Mononuclear cell (primary cell): Measurements from ENCODE around the gene DDX27. TPM values are rescaled to one million over a fixed set of nuclear protein-coding genes. Genes with fewer than 3 reads are reported as not detected.

Experiments
- H3K27me3 ChIP-seq: 2 replicates; pipeline ENCODE4 v1.6.0; 2011; ENCODE audit warnings: low read length, control low read depth; ENCODE audit not compliant: insufficient read depth
- H3K4me1 ChIP-seq: 2 replicates; pipeline ENCODE4 v1.5.1; 2011; ENCODE audit warnings: mild to moderate bottlenecking, low read length, control low read depth; ENCODE audit not compliant: insufficient read depth
- H3K4me3 ChIP-seq: 2 replicates; pipeline ENCODE4 v1.5.1; 2011; ENCODE audit warnings: mild to moderate bottlenecking, low read length, moderate library complexity
- H3K9me3 ChIP-seq: 2 replicates; pipeline ENCODE4 v1.5.1; 2011; ENCODE audit warnings: low read depth, mild to moderate bottlenecking, control low read depth, low read length
- total RNA-seq: library from RNA; depleted of rRNA; stranded (reverse); fragments of >200 nt; gene quantifications from one replicate; pipeline ENCODE4 v1.2.3, GENCODE V29; 2012

The DDX27 gene
- total RNA-seq, 1 donor: 71.5 TPM

GRCh38 chr20:49252556-49253350, 33.5 kb downstream of the DDX27 start:
- no peak overlapping the region for H3K4me3 ChIP-seq
- H3K9me3 ChIP-seq: no peaks in the 10 kb centered on the region
- H3K27me3 ChIP-seq: no peaks in the 10 kb centered on the region
- H3K4me1 ChIP-seq: no peaks in the 10 kb centered on the region

- Histone ChIP-seq H3K9me3 (no peaks in the 10 kb centered on the region), H3K4me3 (no peak overlapping the region), H3K27me3 (no peaks in the 10 kb centered on the region), H3K4me1 (no peaks in the 10 kb centered on the region)
Observed at GRCh38 chr20:49256261-49256660, 37.0 kb downstream of the DDX27 start.

DNA sequence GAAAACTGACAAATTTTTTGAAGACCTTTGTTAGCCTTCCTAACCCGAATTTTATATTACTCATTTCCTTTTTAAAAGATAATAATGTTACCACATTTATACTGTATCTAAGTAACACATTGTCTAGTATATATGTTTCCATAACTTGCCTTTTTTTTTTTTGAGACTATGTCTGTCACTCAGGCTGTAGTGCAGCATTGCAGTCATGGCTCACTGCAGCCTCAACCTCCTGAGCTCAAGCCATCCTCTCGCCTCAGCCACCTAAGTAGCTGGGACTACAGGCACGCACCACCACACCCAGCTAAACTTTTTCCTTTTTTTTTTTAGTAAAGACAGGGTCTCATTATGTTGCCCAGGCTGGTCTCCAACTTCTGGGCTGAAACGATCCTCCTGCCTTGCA, 40.1 kb downstream of the DDX27 start:
- Histone ChIP-seq H3K9me3 (no peaks in the 10 kb centered on the region), H3K4me3 (no peak overlapping the region), H3K27me3 (no peaks in the 10 kb centered on the region), H3K4me1 (no peaks in the 10 kb centered on the region)

GRCh38 chr20:49259799-49260198, 40.6 kb downstream of the DDX27 start:
- H3K4me3 ChIP-seq: no peak overlapping the region
- no peaks in the 10 kb centered on the region for H3K27me3 ChIP-seq
- no peaks in the 10 kb centered on the region for H3K4me1 ChIP-seq
- H3K9me3 ChIP-seq: no peaks in the 10 kb centered on the region

- no peaks in the 10 kb centered on the region for H3K27me3 ChIP-seq
- H3K4me3 ChIP-seq: no peak overlapping the region
- no peaks in the 10 kb centered on the region for H3K4me1 ChIP-seq
- H3K9me3 ChIP-seq: no peaks in the 10 kb centered on the region
Observed at GRCh38 chr20:49260218-49260617, 41.0 kb downstream of the DDX27 start.

- Histone ChIP-seq H3K27me3 (no peaks in the 10 kb centered on the region), H3K4me1 (peaks cover 5% of the 10 kb centered on the region), H3K9me3 (no peaks in the 10 kb centered on the region), H3K4me3 (no peak overlapping the region)
Observed at GRCh38 chr20:49261173-49261572, 42.0 kb downstream of the DDX27 start.

DNA sequence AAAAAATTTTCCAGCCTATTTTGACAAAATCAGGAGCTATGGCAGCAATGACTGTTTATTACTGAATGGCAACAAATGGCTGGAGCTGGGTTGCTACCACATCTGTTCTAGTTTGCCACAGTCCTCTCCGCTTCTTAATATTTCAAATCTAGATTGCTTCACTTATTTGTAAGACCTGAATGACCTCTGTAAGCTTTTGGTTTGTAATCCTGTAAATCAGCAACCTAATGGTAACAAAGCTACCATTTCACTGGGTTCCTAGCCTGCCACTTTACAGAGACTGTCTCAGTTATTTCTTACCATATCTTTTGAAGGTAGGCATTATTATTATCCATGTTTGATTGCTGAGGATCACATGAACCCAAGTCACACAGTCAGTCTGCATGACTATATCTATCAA, 43.2 kb downstream of the DDX27 start:
- no peaks in the 10 kb centered on the region for H3K9me3 ChIP-seq
- no peak overlapping the region for H3K4me3 ChIP-seq
- peaks cover 13% of the 10 kb centered on the region for H3K4me1 ChIP-seq
- no peaks in the 10 kb centered on the region for H3K27me3 ChIP-seq

DNA sequence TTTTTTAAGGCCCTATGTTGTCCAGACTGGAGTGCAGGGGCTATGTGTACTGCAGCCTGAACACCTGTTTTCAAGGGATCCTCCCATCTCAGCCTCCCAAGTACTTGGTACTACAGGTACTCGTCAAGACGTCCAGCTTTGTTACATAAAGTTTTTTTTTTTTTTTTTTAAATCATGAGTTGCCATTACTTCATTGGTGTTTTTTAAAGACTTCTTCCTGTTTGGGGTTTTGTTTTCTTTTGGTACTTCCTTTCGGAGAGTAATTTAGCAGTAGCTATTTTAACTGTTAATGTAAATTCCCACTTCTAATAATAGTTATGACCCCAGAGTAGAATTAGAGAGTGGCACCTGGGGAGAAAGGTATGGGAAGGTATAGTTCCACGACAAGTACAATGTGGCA, 48.1 kb downstream of the DDX27 start:
- no peak overlapping the region for H3K4me3 ChIP-seq
- no peaks in the 10 kb centered on the region for H3K27me3 ChIP-seq
- H3K4me1 ChIP-seq: peaks cover 45% of the 10 kb centered on the region
- H3K9me3 ChIP-seq: no peaks in the 10 kb centered on the region

GRCh38 chr20:49268600-49269365, 49.6 kb downstream of the DDX27 start:
- Histone ChIP-seq H3K4me1 (peaks cover 54% of the 10 kb centered on the region), H3K4me3 (no peak overlapping the region), H3K9me3 (no peaks in the 10 kb centered on the region), H3K27me3 (no peaks in the 10 kb centered on the region)

GRCh38 chr20:49270177-49270576, 51.0 kb downstream of the DDX27 start:
- no peak overlapping the region for H3K4me3 ChIP-seq
- H3K27me3 ChIP-seq: no peaks in the 10 kb centered on the region
- H3K9me3 ChIP-seq: no peaks in the 10 kb centered on the region
- H3K4me1 ChIP-seq: peaks cover 55% of the 10 kb centered on the region

- H3K4me1 ChIP-seq: peaks cover 60% of the 10 kb centered on the region
- H3K9me3 ChIP-seq: no peaks in the 10 kb centered on the region
- H3K27me3 ChIP-seq: no peaks in the 10 kb centered on the region
- no peak overlapping the region for H3K4me3 ChIP-seq
Observed at GRCh38 chr20:49270736-49271135, 51.5 kb downstream of the DDX27 start.

DNA sequence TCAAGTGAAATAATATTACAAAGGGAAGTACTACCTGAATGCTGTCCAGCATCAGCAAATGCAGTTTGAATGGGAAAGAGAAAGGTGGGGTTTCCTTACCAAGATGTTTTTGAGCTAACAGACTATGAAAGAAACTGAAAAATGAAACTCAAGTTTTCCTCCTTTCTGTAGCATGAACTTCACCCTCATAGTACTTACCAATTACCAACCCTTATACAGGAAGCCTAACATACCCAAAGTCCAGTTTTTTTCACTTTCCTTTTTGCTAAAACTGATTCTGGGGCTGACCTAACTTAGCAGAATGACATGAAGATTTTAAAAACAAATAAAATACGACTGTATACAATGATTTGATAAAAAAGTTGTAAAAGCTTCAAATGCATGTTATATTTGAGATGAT, 53.4 kb downstream of the DDX27 start:
- H3K9me3 ChIP-seq: no peaks in the 10 kb centered on the region
- no peak overlapping the region for H3K4me3 ChIP-seq
- H3K4me1 ChIP-seq: peaks cover 61% of the 10 kb centered on the region

GRCh38 chr20:49273696-49274277, 54.6 kb downstream of the DDX27 start:
- Histone ChIP-seq H3K4me3 (no peak overlapping the region), H3K27me3 (no peaks in the 10 kb centered on the region), H3K4me1 (peaks cover 52% of the 10 kb centered on the region), H3K9me3 (no peaks in the 10 kb centered on the region)

More for the DNA sequence above, 53.4 kb downstream of the DDX27 start:
- no peaks in the 10 kb centered on the region for H3K27me3 ChIP-seq

DNA sequence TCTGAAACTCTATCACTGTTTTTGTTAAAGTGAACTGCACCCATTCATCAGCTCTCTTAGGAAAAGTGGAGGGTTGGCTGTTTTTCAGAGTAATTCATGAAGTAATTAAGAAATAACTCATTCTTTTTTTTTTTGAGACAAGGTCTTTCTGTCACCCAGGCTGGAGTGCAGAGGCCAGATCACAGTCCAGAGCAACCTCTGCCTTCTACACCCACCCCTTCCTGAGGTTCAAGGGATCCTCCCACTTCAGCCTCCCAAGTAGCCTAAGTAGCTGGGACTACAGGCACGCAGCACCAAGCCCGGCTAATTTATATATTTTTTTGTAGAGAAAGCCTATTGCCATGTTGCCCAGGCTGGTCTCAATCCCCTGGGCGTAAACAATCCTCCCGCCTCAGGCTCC, 56.0 kb downstream of the DDX27 start:
- H3K4me1 ChIP-seq: peaks cover 51% of the 10 kb centered on the region
- H3K9me3 ChIP-seq: peaks cover 7% of the 10 kb centered on the region
- H3K4me3 ChIP-seq: no peak overlapping the region
- no peaks in the 10 kb centered on the region for H3K27me3 ChIP-seq

- no peaks in the 10 kb centered on the region for H3K27me3 ChIP-seq
- peaks cover 11% of the 10 kb centered on the region for H3K9me3 ChIP-seq
- H3K4me3 ChIP-seq: no peak overlapping the region
- peaks cover 51% of the 10 kb centered on the region for H3K4me1 ChIP-seq
Observed at GRCh38 chr20:49275636-49276035, 56.4 kb downstream of the DDX27 start.
